ENCODE data around the gene GANC. TPM values are rescaled to one million over a fixed set of nuclear protein-coding genes. Genes with fewer than 3 reads are reported as not detected.

GANC gene
- total and polyA plus RNA-seq, 9 of the 15 experiments (the other 6 are each of a cell fraction or from before 2014, with no cell fraction given): 10.9 to 19.0 (median 14.5) TPM

DNA sequence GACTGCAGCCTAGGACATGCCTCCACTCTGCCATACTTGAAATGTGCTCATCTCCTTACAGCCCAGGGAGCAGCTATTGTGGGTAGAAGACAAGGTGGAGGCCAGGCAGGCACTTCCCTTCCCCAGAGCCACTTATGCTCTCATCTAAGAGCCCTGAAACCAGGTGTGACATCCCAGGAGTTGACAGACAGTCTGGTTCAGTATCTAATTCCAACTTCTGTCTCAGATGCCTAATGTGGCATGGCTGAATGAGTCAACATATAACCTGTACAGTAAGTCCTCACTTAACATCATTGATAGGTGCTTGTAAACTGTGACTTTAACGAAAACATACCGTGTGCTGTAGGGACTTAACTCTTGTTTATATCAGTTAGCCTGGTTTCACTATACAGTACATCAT is 85.1 kb downstream of the GANC start:
- H3K4me3 ChIP-seq: no peak overlapping the region
- no peak for DNase-seq (ENCODE audit: extremely low read depth in 1 of 4, low spot score in 3 of 4)
- H3K27me3 ChIP-seq (ENCODE audit: control insufficient read depth in 2 of 2, insufficient read depth in 2 of 2, low read length in 2 of 2): peaks cover 0 to 12% of the 10 kb centered on the region in 2 experiments; a peak in 1 of 5 replicates
- POLR2A ChIA-PET: interaction anchor here (2.3 kb wide), 1 partner anchor 10 kb away, joined by 9 read pairs; no protein-coding TSS in a partner anchor
- no TSS peak for BruUV-seq (replicated peaks)
- no peaks in the 10 kb centered on the region for H3K79me2 ChIP-seq (ENCODE audit: control insufficient read depth, insufficient read depth, low read length)
- ATAC-seq: no peak
- H3K27ac ChIP-seq (ENCODE audit: extremely low read depth, low read depth, low read length): no peak overlapping the region
- in situ Hi-C loops (cut with MboI): no loop called here
- FAIRE-seq: peak; percentile 51
- H3K4me2 ChIP-seq (ENCODE audit: insufficient read depth, low read length): no peak overlapping the region
- no peaks in the 10 kb centered on the region for H4K20me1 ChIP-seq (replicated peaks; ENCODE audit: control insufficient read depth, insufficient read depth, low read length)
- no peak overlapping the region for H2AFZ ChIP-seq (ENCODE audit: low read depth, low read length)
- H3K9me1 ChIP-seq (ENCODE audit: control insufficient read depth, insufficient read depth, low read length): no peaks in the 10 kb centered on the region
- intact Hi-C loops (cut with micrococcal nuclease): no loop called here
- TF ChIP-seq ARID2 (IDR thresholded peaks at IDR 0.05) (no peak), ZNF311 (CRISPR knock-in tag; IDR thresholded peaks at IDR 0.05) (no peak), ZNF780A (CRISPR knock-in tag; IDR thresholded peaks at IDR 0.05) (no peak), UBTF (IDR thresholded peaks at IDR 0.05; ENCODE audit: borderline replicate concordance in 1 of 2, low read depth in 2 of 2, low read length in 2 of 2) (no peak), SIN3A (IDR thresholded peaks at IDR 0.05; ENCODE audit: borderline replicate concordance in 2 of 2, control insufficient read depth in 1 of 2, low read depth in 2 of 2, low read length in 2 of 2) (no peak), HCFC1 (IDR thresholded peaks at IDR 0.05; ENCODE audit: low read depth, low read length) (no peak), EHMT2 (IDR thresholded peaks at IDR 0.05) (no peak), KDM1A (IDR thresholded peaks at IDR 0.05) (no peak), ZFP36 (IDR thresholded peaks at IDR 0.05; ENCODE audit: low read depth, low read length, partially characterized antibody) (no peak), TAL1 (IDR thresholded peaks at IDR 0.05) (no peak), COPS2 (conservative IDR thresholded peaks at IDR 0.05) (no peak)
- H3K9me3 ChIP-seq (replicated peaks; ENCODE audit: control insufficient read depth, insufficient read depth, low read depth, low read length): no peaks in the 10 kb centered on the region
- no peak overlapping the region for H3K9ac ChIP-seq (ENCODE audit: insufficient read depth in 1 of 2, low read depth in 2 of 2, low read length in 2 of 2)
- H3K4me1 ChIP-seq (replicated peaks in 1 of 2; ENCODE audit: control insufficient read depth in 2 of 2, insufficient read depth in 2 of 2, low read length in 2 of 2): no peaks in the 10 kb centered on the region; a peak in 1 of 5 replicates
- no peaks in the 10 kb centered on the region for H3K36me3 ChIP-seq (ENCODE audit: control insufficient read depth, insufficient read depth, low read length)
- 34% methylated on average over 2 of the region's 2 CpGs for WGBS (ENCODE audit: insufficient coverage, low coverage, missing lambda C conversion rate)
- CTCF ChIA-PET (ENCODE audit: low intra/inter-chr PET ratio): no interaction called here
